Peyer's patch (tissue), 4 donors: Measurements from ENCODE around the gene KNOP1. TPM values are rescaled to one million over a fixed set of nuclear protein-coding genes. Genes with fewer than 3 reads are reported as not detected.

Experiments
- total RNA-seq, 4 donors: library from RNA; depleted of rRNA; stranded (reverse); fragments of >200 nt; gene quantifications; one replicate each; pipeline ENCODE4 v1.1.0, GENCODE V29; 2016

KNOP1 gene
- total RNA-seq, 4 donors from 2014 or later: 10.0 to 26.1 (median 19.9) TPM

Other genes with a start within 250 kb of the KNOP1 start
- 10 to 100 TPM; 39.6 to 82.8 (median 59.4) TPM for gene GDE1, start 196.1 kb downstream of the KNOP1 start, total RNA-seq
- gene CCP110, start 194.3 kb downstream of the KNOP1 start, total RNA-seq: 10 to 100 TPM; 12.4 to 21.5 (median 15.6) TPM
- 10 to 100 TPM; 35.2 to 71.8 (median 45.2) TPM for gene VPS35L, start 162.5 kb downstream of the KNOP1 start, total RNA-seq
- gene IQCK, start within 50 bp of the KNOP1 start, total RNA-seq: 10 to 100 TPM in 2 of 4 donors, 1 to 10 TPM in 2; 8.2 to 42.9 (median 10.3) TPM
- 10 to 100 TPM in 1 of 4 donors, 1 to 10 TPM in 3; 3.5 to 22.9 (median 6.6) TPM for gene GPRC5B, start 166.6 kb upstream of the KNOP1 start, total RNA-seq